A673 (cell line): ENCODE results near the gene BAIAP2L2. TPM values are rescaled to one million over a fixed set of nuclear protein-coding genes. Genes with fewer than 3 reads are reported as not detected.

Experiments
- BruUV-seq: library from RNA; stranded (reverse); fragments of 400-500 nt; replicated peaks from 2 replicates; lab custom pipeline; 2021; lab: Mats Ljungman, UMichigan
- CTCF ChIA-PET: fragments of 300-600 bp; sonication (Branson Sonifier 250); formaldehyde crosslinking; loops from one replicate; lab custom pipeline; 2022; ENCODE audit warnings: antibody characterized with exemption; lab: Charles Lee
- POLR2A ChIA-PET: fragments of 300-600 bp; sonication (Branson Sonifier 250); formaldehyde crosslinking; loops from one replicate; lab custom pipeline; 2022; ENCODE audit warnings: antibody characterized with exemption; ENCODE audit not compliant: low non-redundant PET; lab: Charles Lee
- DNase-seq: peaks from one replicate; pipeline ENCODE4 v3.0.0-alpha.2; 2015; ENCODE audit warnings: low spot score
- H3K27ac ChIP-seq: fragments of 200-600 bp; sonication (generic); 2 replicates; pipeline ENCODE4 v1.5.1; 2016; ENCODE audit warnings: mixed run types, low read depth, mild to moderate bottlenecking, mixed read lengths, antibody characterized with exemption, low read length; ENCODE audit not compliant: poor library complexity, severe bottlenecking
- H3K27me3 ChIP-seq: fragments of 200-600 bp; sonication (generic); replicated peaks from 2 replicates; pipeline ENCODE4 v1.6.1; 2017; ENCODE audit warnings: mixed run types, low read depth, mild to moderate bottlenecking, mixed read lengths, antibody characterized with exemption, low read length; ENCODE audit not compliant: insufficient read depth, poor library complexity
- H3K36me3 ChIP-seq: fragments of 200-600 bp; sonication (generic); 2 replicates; pipeline ENCODE4 v1.6.1; 2016; ENCODE audit warnings: mixed run types, mild to moderate bottlenecking, mixed read lengths, antibody characterized with exemption, low read length; ENCODE audit not compliant: insufficient read depth, poor library complexity, severe bottlenecking
- H3K4me1 ChIP-seq: fragments of 200-600 bp; sonication (generic); 2 replicates; pipeline ENCODE4 v1.6.1; 2017; ENCODE audit warnings: mixed run types, mild to moderate bottlenecking, mixed read lengths, antibody characterized with exemption, low read length; ENCODE audit not compliant: insufficient read depth, poor library complexity, severe bottlenecking
- H3K4me3 ChIP-seq: fragments of 200-600 bp; sonication (generic); 2 replicates; pipeline ENCODE4 v1.5.1; 2016; ENCODE audit warnings: low read depth, mixed run types, mild to moderate bottlenecking, mixed read lengths, low read length; ENCODE audit not compliant: poor library complexity, severe bottlenecking
- H3K9me3 ChIP-seq: fragments of 200-600 bp; sonication (generic); 2 replicates; pipeline ENCODE4 v1.6.1; 2016; ENCODE audit warnings: mixed run types, low read depth, mild to moderate bottlenecking, mixed read lengths, antibody characterized with exemption, low read length; ENCODE audit not compliant: poor library complexity, severe bottlenecking
- EZH2 ChIP-seq: fragments of 200-600 bp; sonication (generic); IDR thresholded peaks from 2 replicates; pipeline ENCODE4 v1.6.1; 2017; ENCODE audit warnings: borderline replicate concordance, low read depth, mild to moderate bottlenecking, mixed read lengths, antibody characterized with exemption, low read length; ENCODE audit not compliant: poor library complexity, severe bottlenecking
- intact Hi-C: fragments of 100-400 bp; cut with micrococcal nuclease; formaldehyde crosslinking; loops from one replicate; pipeline ENCODE4 v1.10.0; 2022; ENCODE audit not compliant: unreplicated experiment
- total RNA-seq: library from RNA; stranded (reverse); gene quantifications from 2 replicates; pipeline ENCODE4 v1.2.3, GENCODE V29; 2021
- TF ChIP-seq, protein P1 (sequence below): fragments of 300-800, 200-600 bp; sonication (generic); conservative IDR thresholded peaks from 2 replicates; pipeline ENCODE4 v1.5.1; 2017; ENCODE audit warnings: low read depth, mild to moderate bottlenecking, antibody characterized with exemption, low read length, moderate library complexity, mixed read lengths

Gene BAIAP2L2
- total RNA-seq, 1 experiment from 2014 or later: 2.5 TPM

DNA sequence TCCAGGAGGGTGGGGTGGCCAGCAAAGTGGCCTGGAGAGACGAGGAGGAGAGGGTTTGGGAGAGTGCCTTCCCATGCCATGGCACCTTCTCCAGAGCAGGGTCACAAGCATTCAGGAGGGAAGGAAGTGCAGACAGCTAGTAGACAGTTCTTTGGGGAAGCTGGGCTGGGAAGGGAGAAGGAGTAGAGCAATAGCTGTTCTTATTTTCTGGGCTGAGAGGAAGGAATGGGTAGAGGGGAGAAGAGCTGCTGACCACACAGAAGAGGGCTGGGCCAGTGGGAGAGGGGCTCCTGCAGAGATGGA lies 68.0 kb downstream of the BAIAP2L2 start:
- intact Hi-C loops: no loop called here
- no TSS peak for BruUV-seq
- POLR2A ChIA-PET: no interaction called here
- no peak for DNase-seq
- H3K27ac ChIP-seq: no peak overlapping the region
- CTCF ChIA-PET: interaction anchor here (1.4 kb wide), 1 partner anchor 10 kb away, joined by 4 read pairs; no protein-coding TSS in a partner anchor
- no peak for TF ChIP-seq EZH2
- TF ChIP-seq, protein P1, sequence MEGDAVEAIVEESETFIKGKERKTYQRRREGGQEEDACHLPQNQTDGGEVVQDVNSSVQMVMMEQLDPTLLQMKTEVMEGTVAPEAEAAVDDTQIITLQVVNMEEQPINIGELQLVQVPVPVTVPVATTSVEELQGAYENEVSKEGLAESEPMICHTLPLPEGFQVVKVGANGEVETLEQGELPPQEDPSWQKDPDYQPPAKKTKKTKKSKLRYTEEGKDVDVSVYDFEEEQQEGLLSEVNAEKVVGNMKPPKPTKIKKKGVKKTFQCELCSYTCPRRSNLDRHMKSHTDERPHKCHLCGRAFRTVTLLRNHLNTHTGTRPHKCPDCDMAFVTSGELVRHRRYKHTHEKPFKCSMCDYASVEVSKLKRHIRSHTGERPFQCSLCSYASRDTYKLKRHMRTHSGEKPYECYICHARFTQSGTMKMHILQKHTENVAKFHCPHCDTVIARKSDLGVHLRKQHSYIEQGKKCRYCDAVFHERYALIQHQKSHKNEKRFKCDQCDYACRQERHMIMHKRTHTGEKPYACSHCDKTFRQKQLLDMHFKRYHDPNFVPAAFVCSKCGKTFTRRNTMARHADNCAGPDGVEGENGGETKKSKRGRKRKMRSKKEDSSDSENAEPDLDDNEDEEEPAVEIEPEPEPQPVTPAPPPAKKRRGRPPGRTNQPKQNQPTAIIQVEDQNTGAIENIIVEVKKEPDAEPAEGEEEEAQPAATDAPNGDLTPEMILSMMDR: no peak
- no peaks in the 10 kb centered on the region for H3K36me3 ChIP-seq
- no peaks in the 10 kb centered on the region for H3K27me3 ChIP-seq
- H3K4me1 ChIP-seq: no peaks in the 10 kb centered on the region
- no peaks in the 10 kb centered on the region for H3K9me3 ChIP-seq
- no peak overlapping the region for H3K4me3 ChIP-seq

DNA sequence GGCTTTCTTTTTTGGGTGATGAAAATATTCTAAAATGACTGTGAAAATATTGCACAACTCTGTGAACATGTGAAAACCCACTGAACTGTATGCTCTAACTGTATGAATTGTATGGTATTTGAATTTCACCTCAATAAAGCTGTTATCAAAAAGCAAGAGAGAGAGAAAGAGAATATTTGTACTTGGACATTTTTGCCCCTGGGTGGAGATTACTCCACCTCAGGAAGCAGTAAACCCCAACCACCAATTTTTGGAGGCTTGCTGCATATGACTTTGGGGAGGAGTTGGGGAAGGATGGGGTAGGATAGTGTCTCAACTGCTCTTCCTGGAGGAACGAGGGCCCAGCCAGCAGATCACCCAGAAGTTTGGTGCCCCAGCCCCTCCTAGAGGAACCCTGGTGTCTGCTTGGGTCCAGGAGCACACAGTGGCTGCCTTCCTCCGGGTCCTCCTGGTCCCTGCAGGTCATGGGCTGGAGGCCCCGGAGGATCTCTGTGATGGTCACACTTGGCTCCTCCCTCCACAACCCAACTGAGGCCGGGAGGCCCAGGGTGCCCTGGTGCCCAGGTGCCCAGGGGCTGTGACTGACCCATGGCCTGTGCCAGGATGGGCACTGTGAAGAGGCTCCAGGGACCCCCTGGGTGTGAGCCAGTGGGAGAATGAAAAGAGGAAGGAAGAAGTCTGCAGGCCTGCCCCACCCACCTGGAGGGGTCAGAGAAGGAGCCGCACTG lies 68.6 kb downstream of the BAIAP2L2 start:
- no TSS peak for BruUV-seq
- no peak overlapping the region for H3K27ac ChIP-seq
- intact Hi-C loops: no loop called here
- H3K36me3 ChIP-seq: no peaks in the 10 kb centered on the region
- H3K4me3 ChIP-seq: no peak overlapping the region
- no peaks in the 10 kb centered on the region for H3K9me3 ChIP-seq
- CTCF ChIA-PET: no interaction called here
- TF ChIP-seq, protein P1: no peak
- no peak for TF ChIP-seq EZH2
- H3K4me1 ChIP-seq: no peaks in the 10 kb centered on the region
- no peaks in the 10 kb centered on the region for H3K27me3 ChIP-seq
- no peak for DNase-seq
- POLR2A ChIA-PET: no interaction called here

- no TSS peak for BruUV-seq
- Histone ChIP-seq H3K27me3 (no peaks in the 10 kb centered on the region), H3K4me3 (no peak overlapping the region), H3K36me3 (no peaks in the 10 kb centered on the region), H3K27ac (no peak overlapping the region), H3K9me3 (no peaks in the 10 kb centered on the region), H3K4me1 (no peaks in the 10 kb centered on the region)
- ChIA-PET POLR2A (no interaction called here), CTCF (interaction anchor here (0.6 kb wide), 1 partner anchor 248 kb away, joined by 4 read pairs; no protein-coding TSS in a partner anchor)
- DNase-seq: no peak
- intact Hi-C loops: no loop called here
- no peak for TF ChIP-seq EZH2
- TF ChIP-seq, protein P1: no peak
Measured at GRCh38 chr22:38040953-38041759, 69.3 kb downstream of the BAIAP2L2 start.
